ENCODE measurements around the gene RBM6. TPM values are rescaled to one million over a fixed set of nuclear protein-coding genes. Genes with fewer than 3 reads are reported as not detected.

The RBM6 gene
- total and polyA plus RNA-seq, 2 of the 4 experiments (the other 2 are of a cell fraction): 38.5 to 64.6 TPM

DNA sequence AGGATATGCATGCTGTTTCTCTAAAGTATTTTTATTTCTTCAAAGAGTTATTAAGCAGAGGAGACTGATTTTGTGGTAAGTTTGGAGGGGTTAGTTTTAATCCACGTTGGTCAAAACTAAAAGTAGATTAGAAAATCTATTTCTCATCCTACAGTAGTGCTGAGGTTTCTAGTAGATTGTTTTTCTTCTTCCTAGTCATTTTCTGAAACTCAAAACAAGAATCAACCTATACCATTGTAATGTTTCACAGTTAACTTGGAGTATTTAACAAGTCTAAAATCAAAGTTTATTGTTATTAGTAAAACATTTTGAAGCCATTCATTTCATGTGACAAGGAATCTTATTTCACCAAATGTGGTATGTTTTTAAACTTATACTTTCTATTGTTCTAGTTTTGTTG lies 57.9 kb downstream of the RBM6 start:
- Histone ChIP-seq H2AK9ac (replicated peaks; ENCODE audit: low read depth, low read length, poor library complexity) (no peak overlapping the region), H2AFZ (replicated peaks; ENCODE audit: low read length, poor library complexity) (no peak overlapping the region), H2BK15ac (ENCODE audit: low read depth, low read length) (no peak overlapping the region), H3K9me1 (ENCODE audit: insufficient read depth, low read length) (peaks cover 2% of the 10 kb centered on the region; the same call in 1 of the 2 replicates), H4K91ac (ENCODE audit: insufficient read depth, low read depth, low read length) (no peak overlapping the region), H3K18ac (ENCODE audit: low read depth, low read length) (no peak overlapping the region), H3K9ac (ENCODE audit: low read depth, low read length) (no peak overlapping the region), H4K20me1 (ENCODE audit: insufficient read depth, low read length) (peaks cover 7% of the 10 kb centered on the region; the same call in 1 of the 2 replicates), H3K23ac (ENCODE audit: low read depth, low read length) (no peak overlapping the region), H3K4me1 (ENCODE audit: control insufficient read depth, insufficient read depth, low read length) (no peaks in the 10 kb centered on the region), H3K4ac (ENCODE audit: low read depth, low read length) (no peak overlapping the region), H2BK5ac (ENCODE audit: low read depth, low read length, poor library complexity, severe bottlenecking) (no peak overlapping the region), H3K14ac (replicated peaks; ENCODE audit: low read depth, low read length) (no peak overlapping the region), H2BK120ac (ENCODE audit: low read depth, low read length) (no peak overlapping the region), H3K36me3 (ENCODE audit: control insufficient read depth, insufficient read depth, low read length) (peaks cover 11% of the 10 kb centered on the region), H2BK20ac (ENCODE audit: low read depth, low read length) (no peak overlapping the region), H3K4me3 (ENCODE audit: insufficient read depth, low read depth, low read length) (no peak overlapping the region), H4K8ac (ENCODE audit: low read depth in 2 of 2, low read length in 2 of 2) (no peak overlapping the region), H3K27me3 (ENCODE audit: control insufficient read depth, insufficient read depth, low read length) (no peaks in the 10 kb centered on the region), H3K4me2 (ENCODE audit: low read depth, low read length) (no peak overlapping the region), H2AK5ac (ENCODE audit: low read depth, low read length) (no peak overlapping the region), H3K9me3 (ENCODE audit: control insufficient read depth, insufficient read depth, low read length) (no peaks in the 10 kb centered on the region), H4K5ac (ENCODE audit: low read depth, low read length) (no peak overlapping the region), H3K56ac (ENCODE audit: extremely low read depth, insufficient read depth, low read length) (no peak overlapping the region), H3K79me1 (ENCODE audit: low read depth in 1 of 2, low read length in 2 of 2) (peaks cover 15 to 50% of the 10 kb centered on the region in 2 experiments), H3K27ac (ENCODE audit: insufficient read depth, low read length) (no peak overlapping the region)
- WGBS, 2 experiments (ENCODE audit: extremely low coverage in 2 of 2, insufficient read length in 1 of 2): no CpG with 5 or more reads among the region's 1 CpG
- DNase-seq (no peak), ATAC-seq (ENCODE audit: low read depth) (no peak)
- dilution Hi-C loops (cut with HindIII; ENCODE audit: low sequenced_read_pairs, unreplicated experiment): no loop called here
- BruUV-seq (replicated peaks): no TSS peak
- TF ChIP-seq MXI1 (IDR thresholded peaks at IDR 0.05; ENCODE audit: borderline replicate concordance, low read depth, low read length): no peak
- no peak for TF ChIP-seq CEBPB (IDR thresholded peaks at IDR 0.05; ENCODE audit: low read depth, low read length)
- no peak for TF ChIP-seq POLR2A (IDR thresholded peaks at IDR 0.05; ENCODE audit: low read depth, low read length)
- TF ChIP-seq, protein P1, sequence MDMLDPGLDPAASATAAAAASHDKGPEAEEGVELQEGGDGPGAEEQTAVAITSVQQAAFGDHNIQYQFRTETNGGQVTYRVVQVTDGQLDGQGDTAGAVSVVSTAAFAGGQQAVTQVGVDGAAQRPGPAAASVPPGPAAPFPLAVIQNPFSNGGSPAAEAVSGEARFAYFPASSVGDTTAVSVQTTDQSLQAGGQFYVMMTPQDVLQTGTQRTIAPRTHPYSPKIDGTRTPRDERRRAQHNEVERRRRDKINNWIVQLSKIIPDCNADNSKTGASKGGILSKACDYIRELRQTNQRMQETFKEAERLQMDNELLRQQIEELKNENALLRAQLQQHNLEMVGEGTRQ (IDR thresholded peaks at IDR 0.05; ENCODE audit: low read depth, low read length): no peak
- in situ Hi-C loops (cut with MboI; ENCODE audit: low sequenced_read_pairs): no loop called here
- ChIA-PET POLR2A (ENCODE audit: unreplicated experiment) (no interaction called here), CTCF (interaction anchor here (0.7 kb wide), 1 partner anchor 21 kb away, joined by 3 read pairs; no protein-coding TSS in a partner anchor)
- intact Hi-C loops (cut with micrococcal nuclease): no loop called here
